ENCODE data around the gene SF3B1. TPM values are rescaled to one million over a fixed set of nuclear protein-coding genes. Genes with fewer than 3 reads are reported as not detected.
"Not testable (repeated sequence)": the region's sequence is repeated elsewhere in the genome, so short reads cannot be mapped to it uniquely, and the experiment has no call there.

Gene SF3B1, protein sequence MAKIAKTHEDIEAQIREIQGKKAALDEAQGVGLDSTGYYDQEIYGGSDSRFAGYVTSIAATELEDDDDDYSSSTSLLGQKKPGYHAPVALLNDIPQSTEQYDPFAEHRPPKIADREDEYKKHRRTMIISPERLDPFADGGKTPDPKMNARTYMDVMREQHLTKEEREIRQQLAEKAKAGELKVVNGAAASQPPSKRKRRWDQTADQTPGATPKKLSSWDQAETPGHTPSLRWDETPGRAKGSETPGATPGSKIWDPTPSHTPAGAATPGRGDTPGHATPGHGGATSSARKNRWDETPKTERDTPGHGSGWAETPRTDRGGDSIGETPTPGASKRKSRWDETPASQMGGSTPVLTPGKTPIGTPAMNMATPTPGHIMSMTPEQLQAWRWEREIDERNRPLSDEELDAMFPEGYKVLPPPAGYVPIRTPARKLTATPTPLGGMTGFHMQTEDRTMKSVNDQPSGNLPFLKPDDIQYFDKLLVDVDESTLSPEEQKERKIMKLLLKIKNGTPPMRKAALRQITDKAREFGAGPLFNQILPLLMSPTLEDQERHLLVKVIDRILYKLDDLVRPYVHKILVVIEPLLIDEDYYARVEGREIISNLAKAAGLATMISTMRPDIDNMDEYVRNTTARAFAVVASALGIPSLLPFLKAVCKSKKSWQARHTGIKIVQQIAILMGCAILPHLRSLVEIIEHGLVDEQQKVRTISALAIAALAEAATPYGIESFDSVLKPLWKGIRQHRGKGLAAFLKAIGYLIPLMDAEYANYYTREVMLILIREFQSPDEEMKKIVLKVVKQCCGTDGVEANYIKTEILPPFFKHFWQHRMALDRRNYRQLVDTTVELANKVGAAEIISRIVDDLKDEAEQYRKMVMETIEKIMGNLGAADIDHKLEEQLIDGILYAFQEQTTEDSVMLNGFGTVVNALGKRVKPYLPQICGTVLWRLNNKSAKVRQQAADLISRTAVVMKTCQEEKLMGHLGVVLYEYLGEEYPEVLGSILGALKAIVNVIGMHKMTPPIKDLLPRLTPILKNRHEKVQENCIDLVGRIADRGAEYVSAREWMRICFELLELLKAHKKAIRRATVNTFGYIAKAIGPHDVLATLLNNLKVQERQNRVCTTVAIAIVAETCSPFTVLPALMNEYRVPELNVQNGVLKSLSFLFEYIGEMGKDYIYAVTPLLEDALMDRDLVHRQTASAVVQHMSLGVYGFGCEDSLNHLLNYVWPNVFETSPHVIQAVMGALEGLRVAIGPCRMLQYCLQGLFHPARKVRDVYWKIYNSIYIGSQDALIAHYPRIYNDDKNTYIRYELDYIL
- total RNA-seq, result 284 and 289 TPM in 2 replicates

DNA sequence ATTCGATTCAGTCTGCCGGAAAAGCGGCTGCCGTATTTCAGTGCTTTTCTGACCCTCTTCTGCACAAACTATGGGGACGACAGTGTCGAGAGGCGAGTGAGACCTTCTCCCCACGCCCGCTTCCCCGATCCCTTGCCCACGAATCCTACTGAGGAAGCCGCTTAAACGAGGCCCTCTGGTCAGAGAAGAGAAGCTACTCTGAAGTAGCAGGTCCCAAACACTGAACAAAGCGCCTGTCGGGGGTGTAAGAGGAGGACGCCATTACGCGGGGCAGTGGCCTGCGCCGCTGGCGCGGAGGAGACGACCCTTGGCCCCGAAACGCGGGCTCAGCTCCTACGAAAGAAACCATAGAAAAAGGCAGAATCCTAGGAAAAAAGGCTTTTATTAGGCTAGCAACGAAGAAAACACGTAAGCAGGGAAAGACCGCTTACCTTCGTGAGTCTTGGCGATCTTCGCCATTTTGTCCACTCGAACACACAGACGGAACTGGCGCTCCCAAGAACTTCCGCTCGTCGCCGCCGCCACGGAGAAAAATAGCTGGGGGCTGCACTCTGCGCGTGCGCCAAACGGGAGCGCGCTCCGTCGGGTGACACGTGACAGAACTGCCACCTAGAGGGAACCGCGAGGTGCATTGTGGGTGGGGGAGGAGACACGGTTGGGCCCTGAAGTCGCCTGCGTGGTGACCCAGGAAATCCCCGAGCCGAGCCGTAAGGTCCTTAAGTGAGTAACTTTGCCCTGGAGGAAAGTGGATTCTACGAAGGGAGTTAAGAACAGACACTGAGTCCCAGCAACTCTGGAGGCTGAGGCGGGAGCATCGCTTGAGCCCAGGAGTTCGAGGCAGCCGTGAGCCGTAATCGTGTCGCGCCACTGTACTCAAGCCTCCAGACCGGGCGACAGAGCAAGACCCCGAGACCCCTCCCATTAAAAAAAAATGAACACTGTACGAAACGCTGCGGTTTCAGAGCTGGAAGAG lies at the start of gene SF3B1:
Gene SF3B1, minus strand, starts transcription at position 488 of the 973 bp plus-strand sequence. Its CDS starts 29 bp downstream, at position 459.
- H3K9me3 Mint-ChIP-seq, result no peaks in the 10 kb centered on the region
- H3K36me3 Mint-ChIP-seq (ENCODE audit: low read depth), result peaks cover 24% of the 10 kb centered on the region
- peak within 1 kb of the TSS; percentile 89 for H3K4me3 Mint-ChIP-seq (ENCODE audit: low read depth)
- intact Hi-C loops (cut with micrococcal nuclease), result loop anchor here (1.0 to 10.0 kb wide), 11 partner anchors 18 to 1780 kb away; partner anchors contain the start of genes CCDC150, COQ10B, HSPD1 and MARS2
- DNase-seq (ENCODE audit: low spot score), result peak; percentile 99
- peaks cover 42% of the 10 kb centered on the region for H3K4me1 Mint-ChIP-seq (ENCODE audit: low read depth)
- peak within 1 kb of the TSS; percentile 100 for H3K27ac Mint-ChIP-seq
- no peaks in the 10 kb centered on the region for H3K27me3 Mint-ChIP-seq (ENCODE audit: low read depth)

DNA sequence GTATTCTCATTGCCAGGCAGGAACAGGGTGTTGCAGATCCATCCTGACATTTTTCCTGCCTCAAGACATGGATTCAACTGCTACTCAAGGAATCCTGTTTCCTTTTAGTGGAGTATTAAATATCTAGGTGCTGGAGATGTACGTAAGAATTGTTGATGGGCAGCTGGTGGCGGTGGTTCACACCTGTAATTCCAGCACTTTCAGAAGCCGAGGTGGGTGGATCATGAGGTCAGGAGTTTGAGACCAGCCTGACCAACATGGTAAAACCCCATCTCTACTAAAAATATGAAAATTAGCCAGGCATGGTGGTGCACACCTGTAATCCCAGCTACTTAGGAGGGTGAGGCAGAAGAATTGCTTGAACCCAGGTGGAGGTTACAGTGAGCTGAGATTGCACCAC lies 49.4 kb upstream of the SF3B1 start:
- H3K4me1 Mint-ChIP-seq (ENCODE audit: low read depth); H3K27me3 Mint-ChIP-seq (ENCODE audit: low read depth): not testable (repeated sequence)

DNA sequence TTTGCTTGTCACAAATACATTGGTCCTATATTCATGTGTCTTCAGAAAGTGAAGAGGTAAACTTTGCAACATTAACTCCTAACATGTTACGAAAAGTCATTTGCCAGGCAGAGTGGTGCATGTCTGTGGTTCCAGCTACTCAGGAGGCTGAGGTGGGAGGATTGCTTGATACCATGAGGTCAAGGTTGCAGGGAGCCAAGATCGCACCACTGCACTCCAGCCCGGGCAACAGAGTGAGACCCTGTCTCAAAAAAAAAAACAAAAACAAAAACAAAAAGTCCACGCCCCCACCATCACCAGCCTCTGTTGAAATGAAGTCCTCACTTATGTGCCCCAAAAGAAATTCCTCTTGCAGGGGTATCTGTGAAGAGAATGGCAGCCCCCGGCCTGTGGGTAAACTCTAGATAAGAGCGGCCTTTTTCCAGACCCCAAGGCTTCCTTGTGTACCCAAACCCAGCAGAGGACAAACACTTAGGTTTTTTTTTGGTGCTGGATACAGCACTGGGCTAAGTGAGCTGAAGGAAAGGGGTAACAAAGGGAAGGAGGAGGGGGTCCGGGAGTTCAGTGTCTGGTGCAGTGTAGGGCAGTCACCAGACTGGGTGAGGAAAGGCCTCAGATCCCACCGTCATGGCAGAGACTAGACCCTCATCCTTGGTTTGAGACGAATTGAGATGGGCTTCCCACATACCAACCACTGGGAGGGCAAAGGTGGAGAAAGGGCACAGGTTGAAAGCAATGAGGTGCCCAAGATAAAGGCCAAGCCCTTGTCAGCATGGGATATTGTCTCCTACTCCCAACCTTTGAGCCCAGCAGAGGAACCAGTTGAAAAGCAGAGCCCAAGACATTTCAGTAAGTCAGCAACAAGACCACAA lies 45.6 kb upstream of the SF3B1 start:
- peaks cover 82% of the 10 kb centered on the region for H3K36me3 Mint-ChIP-seq (ENCODE audit: low read depth)
- H3K4me1 Mint-ChIP-seq (ENCODE audit: low read depth), result peaks cover 4% of the 10 kb centered on the region
- no peaks in the 10 kb centered on the region for H3K27me3 Mint-ChIP-seq (ENCODE audit: low read depth)
- DNase-seq (ENCODE audit: low spot score), result no peak
- no peak overlapping the region for H3K4me3 Mint-ChIP-seq (ENCODE audit: low read depth)
- H3K27ac Mint-ChIP-seq, result no peak overlapping the region
- H3K9me3 Mint-ChIP-seq, result peaks cover 16% of the 10 kb centered on the region
- intact Hi-C loops (cut with micrococcal nuclease), result no loop called here

More for the DNA sequence above, 49.4 kb upstream of the SF3B1 start:
- intact Hi-C loops (cut with micrococcal nuclease); H3K27ac Mint-ChIP-seq; DNase-seq (ENCODE audit: low spot score); H3K4me3 Mint-ChIP-seq (ENCODE audit: low read depth): not testable (repeated sequence)
- H3K9me3 Mint-ChIP-seq, result peaks cover 20% of the 10 kb centered on the region
- peaks cover 91% of the 10 kb centered on the region for H3K36me3 Mint-ChIP-seq (ENCODE audit: low read depth)

DNA sequence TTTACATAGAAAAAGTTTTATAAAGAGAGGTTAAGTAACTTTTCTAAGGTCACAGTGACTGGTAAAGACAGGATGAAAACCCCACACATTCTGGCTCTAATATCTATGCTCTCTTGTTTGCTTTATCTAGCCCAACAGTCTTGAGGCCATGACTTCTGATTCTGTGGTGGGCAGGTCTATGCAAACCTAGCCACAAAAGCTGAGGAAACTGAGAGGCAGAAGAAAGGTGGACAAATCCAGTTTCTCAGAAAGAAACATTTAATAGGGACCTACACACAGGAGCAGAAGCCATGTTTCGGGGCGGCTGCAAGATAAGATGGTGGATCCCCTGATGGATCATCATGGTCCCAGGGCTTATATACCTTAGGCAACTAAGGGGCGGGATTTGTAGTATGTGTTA lies 43.0 kb upstream of the SF3B1 start:
- peaks cover 73% of the 10 kb centered on the region for H3K36me3 Mint-ChIP-seq (ENCODE audit: low read depth)

DNA sequence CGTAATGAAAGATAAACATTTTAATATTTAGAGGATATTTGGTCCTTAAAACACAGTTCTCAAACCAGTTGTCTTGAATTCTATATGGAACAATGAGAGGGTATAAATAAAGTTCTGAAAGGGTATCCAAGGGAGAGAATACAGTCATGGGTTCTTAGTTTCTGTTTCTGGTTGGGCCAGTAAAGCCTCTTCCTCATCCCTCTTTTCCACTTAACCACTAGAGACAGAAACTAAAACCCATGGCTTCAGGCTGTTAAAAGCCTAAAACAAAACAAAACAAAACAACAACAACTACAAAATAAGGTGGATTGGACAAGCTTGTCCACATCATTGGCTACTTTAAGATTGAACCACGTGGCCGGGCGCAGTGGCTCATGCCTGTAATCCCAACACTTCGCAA lies 37.3 kb upstream of the SF3B1 start:
- H3K4me1 Mint-ChIP-seq (ENCODE audit: low read depth), result peaks cover 2% of the 10 kb centered on the region
- intact Hi-C loops (cut with micrococcal nuclease), result no loop called here
- H3K9me3 Mint-ChIP-seq, result no peaks in the 10 kb centered on the region
- H3K27ac Mint-ChIP-seq, result no peak overlapping the region
- H3K36me3 Mint-ChIP-seq (ENCODE audit: low read depth), result peaks cover 50% of the 10 kb centered on the region
- H3K4me3 Mint-ChIP-seq (ENCODE audit: low read depth), result no peak overlapping the region
- H3K27me3 Mint-ChIP-seq (ENCODE audit: low read depth), result no peaks in the 10 kb centered on the region
- no peak for DNase-seq (ENCODE audit: low spot score)

More for the DNA sequence above, 43.0 kb upstream of the SF3B1 start:
- Mint-ChIP-seq H3K27ac (no peak overlapping the region), H3K9me3 (no peaks in the 10 kb centered on the region), H3K4me3 (ENCODE audit: low read depth) (no peak overlapping the region), H3K27me3 (ENCODE audit: low read depth) (no peaks in the 10 kb centered on the region), H3K4me1 (ENCODE audit: low read depth) (peaks cover 4% of the 10 kb centered on the region)
- intact Hi-C loops (cut with micrococcal nuclease), result no loop called here
- no peak for DNase-seq (ENCODE audit: low spot score)

DNA sequence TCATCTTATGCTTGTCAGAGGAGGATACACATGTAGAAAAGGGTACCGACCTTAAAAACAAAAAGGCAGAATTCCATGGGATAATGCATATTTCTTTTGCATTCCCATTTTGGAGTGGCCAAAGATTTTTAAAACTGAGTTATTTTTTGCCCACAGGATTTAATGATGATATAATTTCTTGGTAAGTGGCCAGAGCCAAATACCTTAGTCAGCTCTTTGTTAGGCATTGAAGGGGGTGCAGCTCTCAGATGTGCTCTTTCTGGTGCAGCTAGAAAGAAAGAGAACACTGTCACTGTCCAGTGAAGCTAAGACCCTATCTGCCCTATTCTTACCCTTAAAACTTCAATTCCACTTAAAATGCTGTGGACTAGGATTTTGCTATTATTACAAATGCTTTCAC lies 29.3 kb upstream of the SF3B1 start:
- Mint-ChIP-seq H3K27ac (no peak overlapping the region), H3K27me3 (ENCODE audit: low read depth) (no peaks in the 10 kb centered on the region), H3K4me1 (ENCODE audit: low read depth) (peaks cover 1% of the 10 kb centered on the region), H3K9me3 (no peaks in the 10 kb centered on the region), H3K36me3 (ENCODE audit: low read depth) (peaks cover 57% of the 10 kb centered on the region), H3K4me3 (ENCODE audit: low read depth) (no peak overlapping the region)
- intact Hi-C loops (cut with micrococcal nuclease), result no loop called here
- no peak for DNase-seq (ENCODE audit: low spot score)

DNA sequence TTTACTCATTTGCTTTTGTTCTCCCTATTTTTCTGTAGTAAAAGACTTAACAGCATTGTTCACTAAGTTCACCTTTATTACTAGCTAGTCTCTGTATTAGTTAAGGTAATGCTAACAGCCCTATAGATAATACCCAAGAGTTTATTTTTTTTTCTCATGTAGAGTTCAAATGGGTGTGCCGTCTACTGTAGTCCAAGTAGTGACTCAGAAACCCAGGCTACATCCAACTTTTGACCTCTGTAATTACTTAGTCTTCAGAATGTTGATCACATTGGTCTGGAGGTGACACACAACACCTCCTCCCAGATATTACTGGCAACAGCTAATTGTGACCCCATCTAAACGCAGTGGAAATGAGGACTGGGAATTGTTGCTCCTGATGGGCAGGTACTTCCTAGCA lies 26.2 kb upstream of the SF3B1 start:
- no peak overlapping the region for H3K4me3 Mint-ChIP-seq (ENCODE audit: low read depth)
- no peaks in the 10 kb centered on the region for H3K27me3 Mint-ChIP-seq (ENCODE audit: low read depth)
- peaks cover 5% of the 10 kb centered on the region for H3K4me1 Mint-ChIP-seq (ENCODE audit: low read depth)
- intact Hi-C loops (cut with micrococcal nuclease), result no loop called here
- peaks cover 46% of the 10 kb centered on the region for H3K36me3 Mint-ChIP-seq (ENCODE audit: low read depth)
- DNase-seq (ENCODE audit: low spot score), result no peak
- no peaks in the 10 kb centered on the region for H3K9me3 Mint-ChIP-seq
- H3K27ac Mint-ChIP-seq, result no peak overlapping the region

DNA sequence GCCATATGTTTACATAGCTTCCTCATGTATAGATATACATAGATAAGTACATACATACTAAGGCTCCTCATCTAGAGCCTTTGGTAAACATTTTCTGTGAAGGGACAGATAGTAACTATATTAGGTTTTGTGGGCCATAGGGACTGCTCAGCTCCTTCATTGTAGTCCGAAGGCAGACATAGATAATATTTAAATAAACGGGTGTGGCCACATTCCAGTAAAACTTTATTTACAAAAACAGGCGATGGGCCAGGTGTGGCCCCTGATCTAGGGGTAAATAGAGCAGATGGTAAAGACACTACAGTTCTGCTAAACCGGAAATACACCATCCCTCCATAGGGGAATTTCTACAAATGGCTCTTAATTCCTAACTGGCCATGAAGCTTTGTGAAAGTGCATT lies 25.8 kb upstream of the SF3B1 start:
- intact Hi-C loops (cut with micrococcal nuclease), result no loop called here
- no peak for DNase-seq (ENCODE audit: low spot score)
- H3K27me3 Mint-ChIP-seq (ENCODE audit: low read depth), result no peaks in the 10 kb centered on the region
- H3K9me3 Mint-ChIP-seq, result no peaks in the 10 kb centered on the region
- peaks cover 47% of the 10 kb centered on the region for H3K36me3 Mint-ChIP-seq (ENCODE audit: low read depth)
- peaks cover 7% of the 10 kb centered on the region for H3K4me1 Mint-ChIP-seq (ENCODE audit: low read depth)
- H3K4me3 Mint-ChIP-seq (ENCODE audit: low read depth), result no peak overlapping the region
- no peak overlapping the region for H3K27ac Mint-ChIP-seq

DNA sequence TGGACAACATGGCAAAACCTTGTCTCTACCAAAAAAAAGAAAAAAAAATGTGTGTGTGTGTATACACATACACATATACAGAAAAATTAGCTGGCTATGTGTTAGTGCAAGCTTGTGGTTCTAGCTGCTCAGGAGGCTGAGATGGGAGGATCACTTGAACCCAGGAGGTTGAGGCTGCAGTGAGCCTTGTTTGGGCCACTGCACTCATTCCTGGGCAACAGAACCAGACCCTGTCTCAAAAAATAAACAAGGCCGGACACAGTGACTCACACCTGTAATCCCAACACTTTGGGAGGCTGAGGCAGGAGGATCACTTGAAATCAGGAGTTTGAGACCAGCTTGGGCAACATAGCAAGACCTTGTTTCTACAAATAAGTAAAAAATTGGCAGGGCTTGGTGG lies 20.6 kb upstream of the SF3B1 start:
- Mint-ChIP-seq H3K4me3 (ENCODE audit: low read depth) (no peak overlapping the region), H3K4me1 (ENCODE audit: low read depth) (peaks cover 26% of the 10 kb centered on the region), H3K27me3 (ENCODE audit: low read depth) (no peaks in the 10 kb centered on the region), H3K36me3 (ENCODE audit: low read depth) (peaks cover 25% of the 10 kb centered on the region), H3K9me3 (no peaks in the 10 kb centered on the region), H3K27ac (peak overlapping the region; percentile 6)
- no peak for DNase-seq (ENCODE audit: low spot score)
- intact Hi-C loops (cut with micrococcal nuclease), result loop anchor here (2.0 kb wide), 1 partner anchor 817 kb away; the partner anchor contains the start of gene CCDC150

DNA sequence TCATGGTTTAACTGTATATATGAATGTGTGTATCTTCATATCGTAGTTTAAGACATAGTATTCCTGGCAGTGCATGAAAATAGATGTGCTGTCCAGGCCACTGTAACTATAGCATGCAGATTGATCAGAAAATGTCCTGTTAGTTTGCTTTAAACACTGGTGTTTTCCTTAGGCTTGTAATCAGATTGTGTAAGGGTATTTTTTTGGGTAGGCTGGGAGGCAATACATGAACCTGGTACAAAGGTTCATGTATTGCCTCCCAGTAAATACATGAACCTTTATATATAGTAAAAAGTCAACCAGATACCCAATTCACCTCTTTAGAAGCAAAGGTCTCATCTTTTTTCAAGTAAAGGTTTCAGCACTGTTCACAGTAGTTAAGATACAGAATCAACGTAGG lies 20.1 kb upstream of the SF3B1 start:
- Mint-ChIP-seq H3K4me1 (ENCODE audit: low read depth) (peaks cover 26% of the 10 kb centered on the region), H3K27me3 (ENCODE audit: low read depth) (no peaks in the 10 kb centered on the region), H3K4me3 (ENCODE audit: low read depth) (peak overlapping the region; percentile 99), H3K36me3 (ENCODE audit: low read depth) (peaks cover 20% of the 10 kb centered on the region), H3K27ac (peak overlapping the region; percentile 100), H3K9me3 (no peaks in the 10 kb centered on the region)
- no peak for DNase-seq (ENCODE audit: low spot score)
- intact Hi-C loops (cut with micrococcal nuclease), result loop anchor here (2.0 kb wide), 1 partner anchor 816 kb away; the partner anchor contains the start of gene CCDC150

Measured in activated T-helper 2 cell treated with anti-CD3 and anti-CD28 coated beads, Interferon-gamma antibody, Interleukin-2, Interleukin-4, amounts not matched to agents 10 μg/mL and 5 μg/mL and 100 μg/mL, durations not matched to agents 14 hours and 24 hours and 36 hours (primary cell).